SK-N-MC (cell line): Measurements from ENCODE around the gene PDZD7.

ENCODE experiments used
- EZH2 ChIP-seq: fragments of 200-600 bp; sonication (generic); IDR thresholded peaks from one replicate; pipeline ENCODE4 v1.6.1; 2017; ENCODE audit warnings: antibody characterized with exemption
- FOXP2 ChIP-seq: optimal IDR thresholded peaks from 2 replicates; pipeline ENCODE3; 2011; ENCODE audit warnings: mild to moderate bottlenecking, moderate library complexity; ENCODE audit not compliant: insufficient read depth; ENCODE audit errors: extremely low read length, control extremely low read depth
- POLR2AphosphoS5 ChIP-seq: IDR thresholded peaks from 2 replicates; pipeline ENCODE4 v1.6.1; 2012; ENCODE audit warnings: mild to moderate bottlenecking, low read depth, low read length, borderline replicate concordance

GRCh38 chr10:101061624-101062231, 30.8 kb upstream of the PDZD7 start, which contains the start of gene KAZALD1:
- TF ChIP-seq POLR2AphosphoS5 (no peak), EZH2 (no peak), FOXP2 (no peak)
